Smooth muscle cell (in vitro differentiated cells): ENCODE measurements around the gene NMRK2. TPM values are rescaled to one million over a fixed set of nuclear protein-coding genes. Genes with fewer than 3 reads are reported as not detected.

Experiments used
- DNase-seq: peaks from one replicate; lab custom pipeline; 2025; ENCODE audit not compliant: unreplicated experiment; lab: John Stamatoyannopoulos, UW
- H2AFZ ChIP-seq: fragments of 200-600 bp; sonication (generic); 2 replicates; pipeline ENCODE4 v1.6.0; 2016; ENCODE audit warnings: antibody characterized with exemption, low read depth, mild to moderate bottlenecking
- H3F3A ChIP-seq: fragments of 200-600 bp; sonication (generic); 2 replicates; pipeline ENCODE4 v1.6.0; 2017; ENCODE audit warnings: antibody characterized with exemption, low read depth
- H3K27ac ChIP-seq: fragments of 200-600 bp; sonication (generic); 2 replicates; pipeline ENCODE4 v1.5.1; 2016; ENCODE audit warnings: low read depth, mild to moderate bottlenecking
- H3K27me3 ChIP-seq: fragments of 200-600 bp; sonication (generic); 2 replicates; pipeline ENCODE4 v1.6.1; 2016; ENCODE audit warnings: low read depth, mild to moderate bottlenecking
- H3K36me3 ChIP-seq: fragments of 200-600 bp; sonication (generic); 2 replicates; pipeline ENCODE4 v1.5.1; 2016; ENCODE audit warnings: low read depth
- H3K4me1 ChIP-seq: fragments of 200-600 bp; sonication (generic); 2 replicates; pipeline ENCODE4 v1.5.1; 2016; ENCODE audit warnings: low read depth
- H3K4me2 ChIP-seq: fragments of 200-600 bp; sonication (generic); 2 replicates; pipeline ENCODE4 v1.6.0; 2016; ENCODE audit warnings: mild to moderate bottlenecking
- H3K4me3 ChIP-seq: fragments of 200-600 bp; sonication (generic); 2 replicates; pipeline ENCODE4 v1.5.1; 2016; ENCODE audit warnings: mild to moderate bottlenecking
- H3K79me2 ChIP-seq: fragments of 200-600 bp; sonication (generic); 2 replicates; pipeline ENCODE4 v1.6.0; 2016; ENCODE audit warnings: low read depth, mild to moderate bottlenecking
- H3K9ac ChIP-seq: fragments of 200-600 bp; sonication (generic); 2 replicates; pipeline ENCODE4 v1.6.0; 2016; ENCODE audit warnings: low read depth
- H3K9me3 ChIP-seq: fragments of 200-600 bp; sonication (generic); replicated peaks from 2 replicates; pipeline ENCODE4 v1.5.1; 2016; ENCODE audit warnings: low read depth
- H4K20me1 ChIP-seq: fragments of 200-600 bp; sonication (generic); 2 replicates; pipeline ENCODE4 v1.6.0; 2016; ENCODE audit warnings: low read depth
- CTCF ChIP-seq: fragments of 200-600 bp; sonication (generic); IDR thresholded peaks from 2 replicates; pipeline ENCODE4 v1.5.1; 2017; ENCODE audit warnings: borderline replicate concordance, mild to moderate bottlenecking, antibody characterized with exemption; ENCODE audit not compliant: insufficient read depth, poor library complexity, severe bottlenecking
- WGBS: methylation state at CpG from one replicate; pipeline ENCODE4 v1.1.7; 2016; ENCODE audit warnings: low lambda C conversion rate; 5-methylcytosine and 5-hydroxymethylcytosine counted together
- polyA plus RNA-seq: library from polyadenylated mRNA; unstranded; fragments of >200 nt; fragmentation: Nextera tagmentation; extraction: Ambion mirVana; gene quantifications from 2 replicates; pipeline ENCODE4 v1.2.1, GENCODE V29; 2016
- total RNA-seq: library from RNA; depleted of rRNA; stranded (reverse); fragments of >200 nt; gene quantifications from 2 replicates; pipeline ENCODE4 v1.2.3, GENCODE V29; 2014

NMRK2 gene
- total and polyA plus RNA-seq, 2 experiments from 2014 or later: not detected

- no peak overlapping the region for H3K4me2 ChIP-seq
- no peaks in the 10 kb centered on the region for H3K27me3 ChIP-seq
- no peak for DNase-seq
- no peak overlapping the region for H2AFZ ChIP-seq
- no peak for TF ChIP-seq CTCF
- no peaks in the 10 kb centered on the region for H3K4me1 ChIP-seq
- WGBS: 98% methylated on average over 19 of the region's 24 CpGs
- H3K4me3 ChIP-seq: no peak overlapping the region
- peaks cover 5% of the 10 kb centered on the region for H3K36me3 ChIP-seq
- no peaks in the 10 kb centered on the region for H3K9me3 ChIP-seq
- H3K9ac ChIP-seq: no peak overlapping the region
- peaks cover 6% of the 10 kb centered on the region for H3F3A ChIP-seq
- no peak overlapping the region for H3K27ac ChIP-seq
- peaks cover 55% of the 10 kb centered on the region for H3K79me2 ChIP-seq
- peaks cover 99% of the 10 kb centered on the region for H4K20me1 ChIP-seq
Observed at GRCh38 chr19:3961007-3961406, 28.1 kb downstream of the NMRK2 start.

- Histone ChIP-seq H2AFZ (no peak overlapping the region), H3K9ac (no peak overlapping the region), H3K4me3 (no peak overlapping the region), H3F3A (peaks cover 17% of the 10 kb centered on the region), H4K20me1 (peaks cover 99% of the 10 kb centered on the region), H3K9me3 (no peaks in the 10 kb centered on the region), H3K36me3 (peaks cover 5% of the 10 kb centered on the region), H3K27ac (no peak overlapping the region), H3K4me1 (peaks cover 11% of the 10 kb centered on the region), H3K27me3 (no peaks in the 10 kb centered on the region), H3K4me2 (no peak overlapping the region), H3K79me2 (peaks cover 67% of the 10 kb centered on the region)
- DNase-seq: no peak
- WGBS: 98% methylated on average over 30 of the region's 35 CpGs
- no peak for TF ChIP-seq CTCF
Observed at GRCh38 chr19:3963458-3964255, 30.8 kb downstream of the NMRK2 start.

GRCh38 chr19:3964256-3965194 is 31.7 kb downstream of the NMRK2 start:
- Histone ChIP-seq H3K79me2 (peaks cover 67% of the 10 kb centered on the region), H3K4me3 (no peak overlapping the region), H3K27ac (no peak overlapping the region), H3K27me3 (no peaks in the 10 kb centered on the region), H3K9me3 (no peaks in the 10 kb centered on the region), H3K4me2 (no peak overlapping the region), H3F3A (peaks cover 17% of the 10 kb centered on the region), H2AFZ (no peak overlapping the region), H3K36me3 (peaks cover 5% of the 10 kb centered on the region), H4K20me1 (peaks cover 97% of the 10 kb centered on the region), H3K9ac (no peak overlapping the region), H3K4me1 (peaks cover 15% of the 10 kb centered on the region)
- DNase-seq: no peak
- TF ChIP-seq CTCF: no peak
- 98% methylated on average over 51 of the region's 60 CpGs for WGBS
